22Rv1 (cell line): ENCODE measurements around the gene ZDHHC11.
"Not testable (repeated sequence)": the region's sequence is repeated elsewhere in the genome, so short reads cannot be mapped to it uniquely, and the experiment has no call there.

ENCODE experiments used
- CTCF ChIP-seq: fragments of 450-650 bp; IDR thresholded peaks from 2 replicates; pipeline ENCODE4 v1.5.1; 2017; ENCODE audit warnings: mild to moderate bottlenecking
- ZFX ChIP-seq: fragments of 450-650 bp; IDR thresholded peaks from 2 replicates; pipeline ENCODE4 v1.6.1; 2017; ENCODE audit warnings: antibody characterized with exemption, borderline replicate concordance

DNA sequence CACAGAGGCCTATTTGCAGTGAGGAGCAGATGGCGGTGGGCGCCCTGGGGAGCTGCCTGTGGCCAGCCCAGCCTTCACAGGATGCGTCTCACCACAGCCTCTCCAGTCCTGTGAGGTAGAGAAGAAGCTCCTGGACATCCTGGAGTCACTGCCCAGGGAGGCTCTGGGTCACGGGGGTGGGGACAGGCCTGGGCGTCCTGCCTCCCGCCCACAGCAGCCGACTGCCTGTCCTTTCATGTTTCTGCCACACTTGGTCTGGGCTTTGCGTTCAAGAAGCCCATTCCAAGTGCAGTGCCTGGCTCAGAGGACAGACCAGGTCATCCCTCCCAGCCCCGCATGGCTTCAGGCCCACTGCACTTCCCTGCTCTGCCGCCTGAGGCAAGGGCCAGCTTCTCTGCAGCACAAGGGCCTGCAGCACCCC is 12.3 kb downstream of the ZDHHC11 start:
- TF ChIP-seq CTCF, ZFX: not testable (repeated sequence)
